Astrocyte (in vitro differentiated cells and primary cell): ENCODE data around the gene TBC1D8. TPM values are rescaled to one million over a fixed set of nuclear protein-coding genes. Genes with fewer than 3 reads are reported as not detected.

Experiments
- DNase-seq: peaks from one replicate; pipeline ENCODE4 v3.0.0-alpha.2; 2010; ENCODE audit warnings: low read depth
- FAIRE-seq: peaks from 2 replicates; lab custom pipeline; 2011; peaks lifted over from hg19 to GRCh38; lab: Jason Lieb, UNC
- H2AFZ ChIP-seq: 2 replicates; pipeline ENCODE4 v1.6.0; 2012; ENCODE audit warnings: low read depth, low read length, inconsistent platforms
- H3K27ac ChIP-seq: 2 replicates; pipeline ENCODE4 v1.5.1; 2011; ENCODE audit warnings: low read depth, low read length, inconsistent platforms
- H3K27me3 ChIP-seq: 2 replicates; pipeline ENCODE4 v1.6.0; 2011; ENCODE audit warnings: low read length, inconsistent platforms; ENCODE audit not compliant: insufficient read depth
- H3K36me3 ChIP-seq: 2 replicates; pipeline ENCODE4 v1.5.1; 2011; ENCODE audit warnings: low read length, inconsistent platforms; ENCODE audit not compliant: insufficient read depth
- H3K4me1 ChIP-seq: 2 replicates; pipeline ENCODE4 v1.5.1; 2011; ENCODE audit warnings: low read length, inconsistent platforms; ENCODE audit not compliant: insufficient read depth
- H3K4me2 ChIP-seq: 2 replicates; pipeline ENCODE4 v1.6.0; 2012; ENCODE audit warnings: low read length, inconsistent platforms
- H3K4me3 ChIP-seq: 2 replicates; pipeline ENCODE4 v1.5.1; 2011; ENCODE audit warnings: low read depth, mild to moderate bottlenecking, low read length, inconsistent platforms; ENCODE audit not compliant: insufficient read depth
- H3K79me2 ChIP-seq: 2 replicates; pipeline ENCODE4 v1.6.0; 2012; ENCODE audit warnings: mild to moderate bottlenecking, low read length, inconsistent platforms; ENCODE audit not compliant: insufficient read depth
- H3K9ac ChIP-seq: 2 replicates; pipeline ENCODE4 v1.6.0; 2012; ENCODE audit warnings: mild to moderate bottlenecking, low read length, inconsistent platforms
- H3K9me3 ChIP-seq: 2 replicates; pipeline ENCODE4 v1.5.1; 2012; ENCODE audit warnings: low read depth, mild to moderate bottlenecking, low read length, inconsistent platforms; ENCODE audit not compliant: insufficient read depth
- H4K20me1 ChIP-seq: 2 replicates; pipeline ENCODE4 v1.6.0; 2012; ENCODE audit warnings: low read length, inconsistent platforms; ENCODE audit not compliant: insufficient read depth
- H3K27ac Mint-ChIP-seq: one replicate; pipeline ENCODE4 v1.8.0; 2021; ENCODE audit warnings: mild to moderate bottlenecking, mixed read lengths; ENCODE audit not compliant: unreplicated experiment
- H3K27me3 Mint-ChIP-seq: one replicate; pipeline ENCODE4 v1.8.0; 2021; ENCODE audit warnings: low read depth, mixed read lengths; ENCODE audit not compliant: unreplicated experiment
- H3K36me3 Mint-ChIP-seq: one replicate; pipeline ENCODE4 v1.8.0; 2021; ENCODE audit warnings: low read depth, mixed read lengths; ENCODE audit not compliant: unreplicated experiment
- H3K4me1 Mint-ChIP-seq: one replicate; pipeline ENCODE4 v1.8.0; 2021; ENCODE audit warnings: low read depth, mixed read lengths; ENCODE audit not compliant: unreplicated experiment
- H3K4me3 Mint-ChIP-seq: one replicate; pipeline ENCODE4 v1.8.0; 2021; ENCODE audit warnings: mild to moderate bottlenecking, moderate library complexity, mixed read lengths; ENCODE audit not compliant: unreplicated experiment
- H3K9me3 Mint-ChIP-seq: one replicate; pipeline ENCODE4 v1.8.0; 2021; ENCODE audit warnings: mild to moderate bottlenecking, mixed read lengths; ENCODE audit not compliant: unreplicated experiment
- EZH2 ChIP-seq: IDR thresholded peaks from 2 replicates; pipeline ENCODE4 v1.6.1; 2012; ENCODE audit warnings: mild to moderate bottlenecking, low read length, inconsistent platforms; ENCODE audit not compliant: insufficient read depth
- total RNA-seq: library from RNA; stranded (reverse); gene quantifications from 2 replicates; pipeline ENCODE4 v1.2.1, GENCODE V29; 2021
- TF ChIP-seq, protein P1 (sequence below): IDR thresholded peaks from 2 replicates; pipeline ENCODE4 v1.5.1; 2011; ENCODE audit warnings: low read depth, mild to moderate bottlenecking, inconsistent platforms, low read length, moderate library complexity; ENCODE audit not compliant: insufficient read depth

TBC1D8 gene
- total RNA-seq, 1 donor from 2014 or later = 2.4 TPM

DNA sequence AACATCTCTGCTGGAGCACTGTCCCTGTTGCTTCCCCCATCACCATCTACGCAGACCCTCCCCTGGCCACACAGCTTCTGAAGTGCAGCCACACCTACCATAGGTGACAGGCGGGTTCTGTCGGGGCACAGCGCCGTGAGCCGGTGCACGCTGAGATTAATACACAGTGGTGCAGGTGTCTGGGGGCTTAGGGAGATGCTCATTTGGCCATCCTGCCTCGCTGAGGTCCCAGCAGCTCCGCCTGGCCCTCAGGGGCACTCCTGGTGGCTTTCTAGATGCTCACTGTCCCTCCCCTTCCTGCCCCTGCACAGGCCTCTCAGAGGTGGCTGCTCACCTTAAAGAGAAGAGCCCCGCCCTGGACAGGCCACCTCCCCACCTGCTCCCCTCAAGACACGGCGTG lies 168.0 kb downstream of the TBC1D8 start:
- no peak for FAIRE-seq
- no peak overlapping the region for H3K4me2 ChIP-seq
- Mint-ChIP-seq H3K27ac (no peak overlapping the region), H3K36me3 (no peaks in the 10 kb centered on the region), H3K4me3 (no peak overlapping the region), H3K4me1 (peaks cover 9% of the 10 kb centered on the region), H3K9me3 (peaks cover 3% of the 10 kb centered on the region), H3K27me3 (no peaks in the 10 kb centered on the region)
- peaks cover 8% of the 10 kb centered on the region for H3K4me1 ChIP-seq
- H3K79me2 ChIP-seq = no peaks in the 10 kb centered on the region
- no peak for DNase-seq
- no peaks in the 10 kb centered on the region for H3K27me3 ChIP-seq
- no peaks in the 10 kb centered on the region for H3K9me3 ChIP-seq
- H3K36me3 ChIP-seq = no peaks in the 10 kb centered on the region
- H3K27ac ChIP-seq = no peak overlapping the region
- TF ChIP-seq, protein P1, sequence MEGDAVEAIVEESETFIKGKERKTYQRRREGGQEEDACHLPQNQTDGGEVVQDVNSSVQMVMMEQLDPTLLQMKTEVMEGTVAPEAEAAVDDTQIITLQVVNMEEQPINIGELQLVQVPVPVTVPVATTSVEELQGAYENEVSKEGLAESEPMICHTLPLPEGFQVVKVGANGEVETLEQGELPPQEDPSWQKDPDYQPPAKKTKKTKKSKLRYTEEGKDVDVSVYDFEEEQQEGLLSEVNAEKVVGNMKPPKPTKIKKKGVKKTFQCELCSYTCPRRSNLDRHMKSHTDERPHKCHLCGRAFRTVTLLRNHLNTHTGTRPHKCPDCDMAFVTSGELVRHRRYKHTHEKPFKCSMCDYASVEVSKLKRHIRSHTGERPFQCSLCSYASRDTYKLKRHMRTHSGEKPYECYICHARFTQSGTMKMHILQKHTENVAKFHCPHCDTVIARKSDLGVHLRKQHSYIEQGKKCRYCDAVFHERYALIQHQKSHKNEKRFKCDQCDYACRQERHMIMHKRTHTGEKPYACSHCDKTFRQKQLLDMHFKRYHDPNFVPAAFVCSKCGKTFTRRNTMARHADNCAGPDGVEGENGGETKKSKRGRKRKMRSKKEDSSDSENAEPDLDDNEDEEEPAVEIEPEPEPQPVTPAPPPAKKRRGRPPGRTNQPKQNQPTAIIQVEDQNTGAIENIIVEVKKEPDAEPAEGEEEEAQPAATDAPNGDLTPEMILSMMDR = no peak
- no peak for TF ChIP-seq EZH2
- no peak overlapping the region for H3K4me3 ChIP-seq
- H2AFZ ChIP-seq = no peak overlapping the region
- no peak overlapping the region for H3K9ac ChIP-seq
- peaks cover 4% of the 10 kb centered on the region for H4K20me1 ChIP-seq

DNA sequence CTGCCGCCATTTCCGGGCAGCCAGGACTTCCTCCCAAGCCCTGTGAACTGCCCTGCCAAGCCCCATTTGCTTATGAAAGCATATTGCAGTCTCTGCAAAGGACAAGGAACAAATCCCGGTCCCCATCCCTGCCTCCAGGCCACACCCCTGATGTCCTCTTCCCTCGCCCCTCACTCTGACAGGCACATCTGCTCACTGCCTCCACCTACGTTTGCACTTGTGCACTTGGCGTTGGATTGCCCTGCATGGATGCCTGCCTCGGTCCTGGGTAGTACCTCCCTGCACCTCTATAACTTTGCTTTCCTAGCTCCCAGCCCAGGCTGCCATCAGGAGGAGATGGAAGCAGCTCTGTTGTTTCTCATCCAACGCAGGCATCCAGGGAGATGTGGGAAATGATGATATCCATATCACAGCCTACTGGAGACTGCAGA lies 168.7 kb downstream of the TBC1D8 start:
- no peak overlapping the region for H2AFZ ChIP-seq
- TF ChIP-seq, protein P1 = no peak
- no peak for TF ChIP-seq EZH2
- Mint-ChIP-seq H3K4me1 (peaks cover 12% of the 10 kb centered on the region), H3K36me3 (no peaks in the 10 kb centered on the region), H3K27ac (no peak overlapping the region), H3K9me3 (peaks cover 3% of the 10 kb centered on the region), H3K4me3 (no peak overlapping the region), H3K27me3 (no peaks in the 10 kb centered on the region)
- no peak for DNase-seq
- no peaks in the 10 kb centered on the region for H3K9me3 ChIP-seq
- H3K4me3 ChIP-seq = no peak overlapping the region
- no peaks in the 10 kb centered on the region for H3K27me3 ChIP-seq
- no peak overlapping the region for H3K4me2 ChIP-seq
- no peak overlapping the region for H3K27ac ChIP-seq
- peaks cover 15% of the 10 kb centered on the region for H3K4me1 ChIP-seq
- no peak for FAIRE-seq
- no peaks in the 10 kb centered on the region for H3K36me3 ChIP-seq
- no peaks in the 10 kb centered on the region for H3K79me2 ChIP-seq
- no peak overlapping the region for H3K9ac ChIP-seq
- H4K20me1 ChIP-seq = peaks cover 4% of the 10 kb centered on the region

DNA sequence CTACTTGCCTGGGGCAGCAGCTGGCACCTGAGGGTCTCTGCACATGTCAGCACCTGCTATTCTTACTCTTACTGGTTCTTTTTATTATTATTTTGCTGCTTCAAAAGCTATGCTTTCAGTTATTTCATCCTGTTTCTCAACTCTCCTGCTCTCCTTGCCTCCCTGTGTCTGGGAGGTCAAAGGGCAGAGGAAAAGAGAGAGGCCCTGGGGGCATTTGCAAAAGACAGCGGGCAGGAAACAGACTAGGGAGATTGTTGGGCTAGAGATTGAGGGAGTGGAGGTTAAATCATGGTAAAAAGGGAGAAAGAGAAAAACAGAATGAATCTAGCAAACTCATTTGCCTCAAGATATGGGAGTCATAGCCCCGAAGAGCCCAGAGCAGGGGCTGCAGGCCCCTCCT lies 170.2 kb downstream of the TBC1D8 start:
- Mint-ChIP-seq H3K36me3 (no peaks in the 10 kb centered on the region), H3K27ac (no peak overlapping the region), H3K4me1 (peaks cover 23% of the 10 kb centered on the region), H3K9me3 (peaks cover 3% of the 10 kb centered on the region), H3K27me3 (no peaks in the 10 kb centered on the region), H3K4me3 (no peak overlapping the region)
- no peaks in the 10 kb centered on the region for H3K9me3 ChIP-seq
- H3K36me3 ChIP-seq = no peaks in the 10 kb centered on the region
- no peak for TF ChIP-seq EZH2
- TF ChIP-seq, protein P1 = no peak
- FAIRE-seq = no peak
- no peak overlapping the region for H3K4me3 ChIP-seq
- no peak for DNase-seq
- H3K4me2 ChIP-seq = no peak overlapping the region
- H2AFZ ChIP-seq = no peak overlapping the region
- H4K20me1 ChIP-seq = peaks cover 4% of the 10 kb centered on the region
- H3K9ac ChIP-seq = no peak overlapping the region
- H3K27ac ChIP-seq = no peak overlapping the region
- no peaks in the 10 kb centered on the region for H3K79me2 ChIP-seq
- H3K27me3 ChIP-seq = no peaks in the 10 kb centered on the region
- H3K4me1 ChIP-seq = peaks cover 27% of the 10 kb centered on the region
